A375 (cell line): ENCODE measurements around the gene SELENOS. TPM values are rescaled to one million over a fixed set of nuclear protein-coding genes. Genes with fewer than 3 reads are reported as not detected.

Source experiments
- total RNA-seq: library from RNA; depleted of rRNA; stranded (reverse); fragments of >200 nt; shearing (Covaris generic); gene quantifications from 2 replicates; pipeline ENCODE4 v1.2.3, GENCODE V29; 2014; rRNA removed

Gene SELENOS, protein sequence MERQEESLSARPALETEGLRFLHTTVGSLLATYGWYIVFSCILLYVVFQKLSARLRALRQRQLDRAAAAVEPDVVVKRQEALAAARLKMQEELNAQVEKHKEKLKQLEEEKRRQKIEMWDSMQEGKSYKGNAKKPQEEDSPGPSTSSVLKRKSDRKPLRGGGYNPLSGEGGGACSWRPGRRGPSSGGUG
- total RNA-seq: 62.1 and 71.5 TPM in 2 replicates

DNA sequence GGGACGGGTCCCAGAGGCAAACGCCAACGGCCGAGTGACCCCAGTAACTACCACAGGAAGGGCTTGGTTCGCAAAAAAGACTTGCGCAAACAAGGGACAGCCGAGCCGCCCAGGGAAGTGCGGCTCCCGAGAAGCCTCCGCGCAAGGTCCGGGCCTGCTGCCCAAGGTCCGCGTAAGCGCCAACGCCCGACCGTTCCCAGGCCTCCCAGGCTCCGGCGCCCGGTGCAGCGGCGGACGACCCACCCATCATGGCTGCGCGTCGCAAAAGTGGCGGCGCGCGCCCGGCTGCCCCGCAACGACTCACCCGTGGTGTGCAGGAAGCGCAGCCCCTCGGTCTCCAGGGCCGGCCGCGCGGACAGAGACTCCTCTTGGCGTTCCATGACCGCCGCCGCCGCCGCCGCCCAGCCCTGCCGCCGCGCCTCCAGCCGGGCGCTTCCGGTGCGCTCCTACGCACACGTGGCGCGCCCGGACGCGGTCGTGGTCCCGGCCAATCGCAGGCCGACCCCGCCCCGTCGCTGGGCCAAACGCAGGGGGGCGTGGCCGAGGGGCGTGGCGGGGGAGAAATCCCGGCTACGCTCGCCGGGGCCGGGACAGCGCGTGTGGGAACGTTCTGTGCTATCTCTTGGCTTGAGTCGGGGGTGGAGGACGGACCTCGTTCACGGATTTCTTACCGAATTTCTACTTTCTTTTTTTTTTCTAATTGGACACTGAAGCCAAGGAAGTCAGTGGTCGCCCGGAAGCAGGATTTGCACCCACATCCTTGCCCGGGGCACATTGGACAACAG is at the start of gene SELENOS:
Gene SELENOS, minus strand, starts transcription at position 448 of the 785 bp plus-strand sequence. Its CDS starts 68 bp downstream, at position 380.

DNA sequence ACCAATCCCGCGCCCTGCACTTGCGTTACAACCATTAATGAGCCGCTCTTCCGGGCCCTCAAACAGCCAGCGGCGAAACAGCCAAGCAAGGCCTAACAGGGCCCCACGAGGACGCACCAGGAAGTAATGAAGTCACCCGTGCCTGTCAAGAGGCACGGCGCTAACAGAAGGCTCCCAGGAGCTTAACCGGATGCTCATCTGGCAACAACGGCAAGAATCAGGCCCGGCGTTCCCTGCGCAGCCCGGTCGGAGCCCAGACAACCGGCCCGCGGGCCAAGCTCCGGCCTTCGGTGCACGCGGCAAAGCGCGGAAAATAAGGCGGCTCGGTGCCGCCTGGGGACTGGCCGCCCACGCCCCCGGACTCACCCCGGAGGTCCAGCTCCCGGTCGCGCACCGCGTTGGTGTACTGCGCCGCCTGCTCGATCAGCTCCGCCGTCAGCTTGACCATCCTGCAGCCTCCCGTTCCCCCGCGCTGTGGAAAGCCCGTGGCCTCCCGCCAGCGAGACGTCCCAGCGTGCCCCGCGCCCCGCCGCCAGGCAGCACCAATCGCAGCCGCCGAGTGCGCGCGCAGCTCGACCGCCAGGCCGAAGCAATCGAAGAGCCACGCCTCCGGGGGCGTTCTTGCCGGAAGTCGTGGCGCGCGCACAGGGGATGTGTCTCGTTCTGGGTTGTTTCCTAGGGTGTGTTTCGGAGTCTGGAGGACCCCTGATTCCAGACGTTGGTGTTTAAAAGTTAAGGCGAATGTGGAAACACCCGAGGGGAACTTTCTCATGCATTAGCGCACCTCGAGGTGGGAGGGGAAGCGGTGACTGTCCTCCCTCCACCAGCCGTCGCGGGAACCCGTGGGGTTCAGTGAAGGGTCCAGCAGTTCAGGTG is 17.7 kb upstream of the SELENOS start, which contains the start of gene SNRPA1:
Gene SNRPA1, minus strand, starts transcription at position 518 of the 876 bp plus-strand sequence. Its CDS starts 70 bp downstream, at position 448.

GRCh38 chr15:101251830-101252820 is 25.2 kb downstream of the SELENOS start, which contains the start of gene CHSY1:
CHSY1 (minus strand) TSS chr15:101252048; CDS start chr15:101251456, 592 bp downstream.

Other genes with a start within 250 kb of the SELENOS start
- gene CHSY1, start 25.4 kb downstream of the SELENOS start, total RNA-seq: 38.2 and 40.0 TPM in 2 replicates
- gene SNRPA1, start 17.8 kb upstream of the SELENOS start, total RNA-seq: 77.6 and 86.4 TPM in 2 replicates
- 1.2 and 1.5 TPM in 2 replicates for gene PCSK6, start 212.2 kb upstream of the SELENOS start, total RNA-seq